Suprapubic skin (tissue), 3 donors: Measurements from ENCODE around the gene DSCAM.

Source experiments
- CTCF ChIP-seq, 2 donors: fragments of 200-600 bp in 1 of 2; fragments of 450-650 bp in 1 of 2; sonication (generic) in 1 of 2; IDR thresholded peaks; one replicate each; pipeline ENCODE4 v1.5.1; 2016 to 2019; ENCODE audit warnings: antibody characterized with exemption in 2 of 2, mild to moderate bottlenecking in 1 of 2, moderate library complexity in 1 of 2
- POLR2AphosphoS5 ChIP-seq, 3 donors: sonication (generic); formaldehyde crosslinking; IDR thresholded peaks; one replicate each; pipeline ENCODE4 v1.6.1; 2017; ENCODE audit warnings: antibody characterized with exemption in 3 of 3

- TF ChIP-seq CTCF (IDR thresholded peaks at IDR 0.05) (no peak), POLR2AphosphoS5 (IDR thresholded peaks at IDR 0.05) (no peak)
These were observed 139.2 kb downstream of the DSCAM start for GRCh38 chr21:40707656-40708244.
